Measurements from ENCODE around the gene ARHGAP26. TPM values are rescaled to one million over a fixed set of nuclear protein-coding genes. Genes with fewer than 3 reads are reported as not detected.

The ARHGAP26 gene
- total and polyA plus RNA-seq, 2 experiments from 2014 or later = 9.5 to 16.8 TPM

DNA sequence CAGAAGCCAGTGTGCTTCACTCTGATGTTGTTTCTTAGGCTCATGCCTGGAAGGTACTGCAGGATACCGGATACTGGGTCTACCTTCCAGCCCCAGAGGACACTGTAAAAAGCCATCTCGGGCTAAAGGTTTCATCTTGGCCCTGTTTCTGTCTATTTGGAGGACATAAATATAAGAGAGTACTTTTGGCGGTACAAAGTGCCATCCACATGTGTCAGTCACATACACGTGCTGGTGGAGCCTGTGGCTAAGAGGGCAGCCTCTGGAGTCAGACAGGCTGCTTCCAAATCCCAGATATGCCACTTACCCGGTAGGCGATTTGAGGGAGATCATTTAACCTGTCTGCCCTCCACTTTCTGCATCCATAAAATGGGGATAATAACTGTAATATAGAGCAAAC is 472.9 kb downstream of the ARHGAP26 start:
- TF ChIP-seq, protein P1, sequence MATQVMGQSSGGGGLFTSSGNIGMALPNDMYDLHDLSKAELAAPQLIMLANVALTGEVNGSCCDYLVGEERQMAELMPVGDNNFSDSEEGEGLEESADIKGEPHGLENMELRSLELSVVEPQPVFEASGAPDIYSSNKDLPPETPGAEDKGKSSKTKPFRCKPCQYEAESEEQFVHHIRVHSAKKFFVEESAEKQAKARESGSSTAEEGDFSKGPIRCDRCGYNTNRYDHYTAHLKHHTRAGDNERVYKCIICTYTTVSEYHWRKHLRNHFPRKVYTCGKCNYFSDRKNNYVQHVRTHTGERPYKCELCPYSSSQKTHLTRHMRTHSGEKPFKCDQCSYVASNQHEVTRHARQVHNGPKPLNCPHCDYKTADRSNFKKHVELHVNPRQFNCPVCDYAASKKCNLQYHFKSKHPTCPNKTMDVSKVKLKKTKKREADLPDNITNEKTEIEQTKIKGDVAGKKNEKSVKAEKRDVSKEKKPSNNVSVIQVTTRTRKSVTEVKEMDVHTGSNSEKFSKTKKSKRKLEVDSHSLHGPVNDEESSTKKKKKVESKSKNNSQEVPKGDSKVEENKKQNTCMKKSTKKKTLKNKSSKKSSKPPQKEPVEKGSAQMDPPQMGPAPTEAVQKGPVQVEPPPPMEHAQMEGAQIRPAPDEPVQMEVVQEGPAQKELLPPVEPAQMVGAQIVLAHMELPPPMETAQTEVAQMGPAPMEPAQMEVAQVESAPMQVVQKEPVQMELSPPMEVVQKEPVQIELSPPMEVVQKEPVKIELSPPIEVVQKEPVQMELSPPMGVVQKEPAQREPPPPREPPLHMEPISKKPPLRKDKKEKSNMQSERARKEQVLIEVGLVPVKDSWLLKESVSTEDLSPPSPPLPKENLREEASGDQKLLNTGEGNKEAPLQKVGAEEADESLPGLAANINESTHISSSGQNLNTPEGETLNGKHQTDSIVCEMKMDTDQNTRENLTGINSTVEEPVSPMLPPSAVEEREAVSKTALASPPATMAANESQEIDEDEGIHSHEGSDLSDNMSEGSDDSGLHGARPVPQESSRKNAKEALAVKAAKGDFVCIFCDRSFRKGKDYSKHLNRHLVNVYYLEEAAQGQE (IDR thresholded peaks at IDR 0.05; ENCODE audit: unreplicated experiment) = no peak
- TF ChIP-seq STAT1 (IDR thresholded peaks at IDR 0.05; ENCODE audit: unreplicated experiment) = no peak
- no peak for TF ChIP-seq POLR2AphosphoS5 (IDR thresholded peaks at IDR 0.05; ENCODE audit: low read depth)
- Histone ChIP-seq H3K4me1 (ENCODE audit: insufficient read depth) (no peaks in the 10 kb centered on the region), H3K27me3 (ENCODE audit: insufficient read depth) (no peaks in the 10 kb centered on the region), H3K27ac (ENCODE audit: low read depth) (no peak overlapping the region), H3K79me2 (replicated peaks; ENCODE audit: insufficient read depth) (no peaks in the 10 kb centered on the region), H3K9me2 (ENCODE audit: insufficient read depth) (0 out of 2 replicates have a peak, but pooled peaks cover 3% of the 10 kb centered on the region), H4K20me1 (replicated peaks; ENCODE audit: insufficient read depth) (no peaks in the 10 kb centered on the region), H3K4me3 (no peak overlapping the region), H3F3A (replicated peaks; ENCODE audit: low read depth) (no peaks in the 10 kb centered on the region), H2AFZ (no peak overlapping the region), H3K36me3 (ENCODE audit: insufficient read depth) (no peaks in the 10 kb centered on the region), H3K4me2 (no peak overlapping the region)
- Mint-ChIP-seq H3K36me3 (ENCODE audit: low read depth) (no peaks in the 10 kb centered on the region), H3K9me3 (no peaks in the 10 kb centered on the region; the same call in 1 of the 3 replicates), H3K4me3 (no peak overlapping the region), H3K4me1 (peaks cover 4% of the 10 kb centered on the region; the same call in 2 of the 3 replicates), H3K27ac (no peak overlapping the region), H3K27me3 (ENCODE audit: insufficient read depth, low read depth, poor library complexity) (peaks cover 5% of the 10 kb centered on the region)
- DNase-seq (ENCODE audit: low spot score) = no peak
- no peak for ATAC-seq

DNA sequence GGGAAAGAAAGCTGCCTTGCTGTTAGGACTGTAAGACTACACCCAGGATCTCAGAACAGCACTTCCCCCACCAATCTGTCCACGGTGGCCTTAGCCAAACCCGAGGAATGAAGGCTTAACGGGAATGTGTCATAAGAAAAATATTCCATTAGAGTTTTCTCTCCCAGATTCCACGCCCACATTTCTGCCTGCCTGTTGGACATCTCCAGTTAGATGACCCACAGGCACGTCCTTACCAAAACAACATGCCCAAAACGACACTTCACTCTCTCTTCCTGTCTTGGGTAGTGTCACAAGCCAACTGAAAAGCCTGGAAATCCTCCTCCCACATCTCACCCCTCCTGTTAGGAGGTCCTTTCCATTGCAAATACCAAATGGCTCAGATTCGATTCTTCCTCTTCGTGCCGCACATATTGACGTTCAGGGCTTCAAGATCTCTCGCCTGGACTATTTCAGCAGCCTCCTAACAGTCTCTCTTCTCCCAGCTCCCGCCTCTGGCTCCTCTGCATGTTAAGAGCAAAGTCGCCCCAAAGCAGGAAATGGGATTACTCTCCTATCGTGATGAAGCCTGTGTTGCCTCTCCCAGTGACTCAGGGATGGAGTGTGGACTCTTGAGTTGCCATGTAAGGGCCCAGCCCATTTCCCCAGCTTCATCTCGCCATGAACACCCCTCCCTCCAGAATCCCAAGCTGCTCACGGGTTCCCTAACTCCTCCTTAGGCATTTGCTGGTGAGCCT is 474.0 kb downstream of the ARHGAP26 start:
- Histone ChIP-seq H2AFZ (no peak overlapping the region), H3K79me2 (replicated peaks; ENCODE audit: insufficient read depth) (no peaks in the 10 kb centered on the region), H3K4me2 (no peak overlapping the region), H3K36me3 (ENCODE audit: insufficient read depth) (no peaks in the 10 kb centered on the region), H3K4me1 (ENCODE audit: insufficient read depth) (no peaks in the 10 kb centered on the region), H4K20me1 (replicated peaks; ENCODE audit: insufficient read depth) (no peaks in the 10 kb centered on the region), H3K9me2 (ENCODE audit: insufficient read depth) (0 out of 2 replicates have a peak, but pooled peaks cover 5% of the 10 kb centered on the region), H3K27ac (ENCODE audit: low read depth) (no peak overlapping the region), H3K4me3 (no peak overlapping the region), H3K27me3 (ENCODE audit: insufficient read depth) (no peaks in the 10 kb centered on the region), H3F3A (replicated peaks; ENCODE audit: low read depth) (no peaks in the 10 kb centered on the region)
- Mint-ChIP-seq H3K4me1 (peaks cover 4% of the 10 kb centered on the region; the same call in 2 of the 3 replicates), H3K9me3 (no peaks in the 10 kb centered on the region; the same call in 1 of the 3 replicates), H3K27me3 (ENCODE audit: insufficient read depth, low read depth, poor library complexity) (peaks cover 6% of the 10 kb centered on the region), H3K36me3 (ENCODE audit: low read depth) (no peaks in the 10 kb centered on the region), H3K4me3 (no peak overlapping the region), H3K27ac (no peak overlapping the region)
- TF ChIP-seq EZH2phosphoT487 (IDR thresholded peaks at IDR 0.05; ENCODE audit: unreplicated experiment) = no peak
- TF ChIP-seq, protein P2, sequence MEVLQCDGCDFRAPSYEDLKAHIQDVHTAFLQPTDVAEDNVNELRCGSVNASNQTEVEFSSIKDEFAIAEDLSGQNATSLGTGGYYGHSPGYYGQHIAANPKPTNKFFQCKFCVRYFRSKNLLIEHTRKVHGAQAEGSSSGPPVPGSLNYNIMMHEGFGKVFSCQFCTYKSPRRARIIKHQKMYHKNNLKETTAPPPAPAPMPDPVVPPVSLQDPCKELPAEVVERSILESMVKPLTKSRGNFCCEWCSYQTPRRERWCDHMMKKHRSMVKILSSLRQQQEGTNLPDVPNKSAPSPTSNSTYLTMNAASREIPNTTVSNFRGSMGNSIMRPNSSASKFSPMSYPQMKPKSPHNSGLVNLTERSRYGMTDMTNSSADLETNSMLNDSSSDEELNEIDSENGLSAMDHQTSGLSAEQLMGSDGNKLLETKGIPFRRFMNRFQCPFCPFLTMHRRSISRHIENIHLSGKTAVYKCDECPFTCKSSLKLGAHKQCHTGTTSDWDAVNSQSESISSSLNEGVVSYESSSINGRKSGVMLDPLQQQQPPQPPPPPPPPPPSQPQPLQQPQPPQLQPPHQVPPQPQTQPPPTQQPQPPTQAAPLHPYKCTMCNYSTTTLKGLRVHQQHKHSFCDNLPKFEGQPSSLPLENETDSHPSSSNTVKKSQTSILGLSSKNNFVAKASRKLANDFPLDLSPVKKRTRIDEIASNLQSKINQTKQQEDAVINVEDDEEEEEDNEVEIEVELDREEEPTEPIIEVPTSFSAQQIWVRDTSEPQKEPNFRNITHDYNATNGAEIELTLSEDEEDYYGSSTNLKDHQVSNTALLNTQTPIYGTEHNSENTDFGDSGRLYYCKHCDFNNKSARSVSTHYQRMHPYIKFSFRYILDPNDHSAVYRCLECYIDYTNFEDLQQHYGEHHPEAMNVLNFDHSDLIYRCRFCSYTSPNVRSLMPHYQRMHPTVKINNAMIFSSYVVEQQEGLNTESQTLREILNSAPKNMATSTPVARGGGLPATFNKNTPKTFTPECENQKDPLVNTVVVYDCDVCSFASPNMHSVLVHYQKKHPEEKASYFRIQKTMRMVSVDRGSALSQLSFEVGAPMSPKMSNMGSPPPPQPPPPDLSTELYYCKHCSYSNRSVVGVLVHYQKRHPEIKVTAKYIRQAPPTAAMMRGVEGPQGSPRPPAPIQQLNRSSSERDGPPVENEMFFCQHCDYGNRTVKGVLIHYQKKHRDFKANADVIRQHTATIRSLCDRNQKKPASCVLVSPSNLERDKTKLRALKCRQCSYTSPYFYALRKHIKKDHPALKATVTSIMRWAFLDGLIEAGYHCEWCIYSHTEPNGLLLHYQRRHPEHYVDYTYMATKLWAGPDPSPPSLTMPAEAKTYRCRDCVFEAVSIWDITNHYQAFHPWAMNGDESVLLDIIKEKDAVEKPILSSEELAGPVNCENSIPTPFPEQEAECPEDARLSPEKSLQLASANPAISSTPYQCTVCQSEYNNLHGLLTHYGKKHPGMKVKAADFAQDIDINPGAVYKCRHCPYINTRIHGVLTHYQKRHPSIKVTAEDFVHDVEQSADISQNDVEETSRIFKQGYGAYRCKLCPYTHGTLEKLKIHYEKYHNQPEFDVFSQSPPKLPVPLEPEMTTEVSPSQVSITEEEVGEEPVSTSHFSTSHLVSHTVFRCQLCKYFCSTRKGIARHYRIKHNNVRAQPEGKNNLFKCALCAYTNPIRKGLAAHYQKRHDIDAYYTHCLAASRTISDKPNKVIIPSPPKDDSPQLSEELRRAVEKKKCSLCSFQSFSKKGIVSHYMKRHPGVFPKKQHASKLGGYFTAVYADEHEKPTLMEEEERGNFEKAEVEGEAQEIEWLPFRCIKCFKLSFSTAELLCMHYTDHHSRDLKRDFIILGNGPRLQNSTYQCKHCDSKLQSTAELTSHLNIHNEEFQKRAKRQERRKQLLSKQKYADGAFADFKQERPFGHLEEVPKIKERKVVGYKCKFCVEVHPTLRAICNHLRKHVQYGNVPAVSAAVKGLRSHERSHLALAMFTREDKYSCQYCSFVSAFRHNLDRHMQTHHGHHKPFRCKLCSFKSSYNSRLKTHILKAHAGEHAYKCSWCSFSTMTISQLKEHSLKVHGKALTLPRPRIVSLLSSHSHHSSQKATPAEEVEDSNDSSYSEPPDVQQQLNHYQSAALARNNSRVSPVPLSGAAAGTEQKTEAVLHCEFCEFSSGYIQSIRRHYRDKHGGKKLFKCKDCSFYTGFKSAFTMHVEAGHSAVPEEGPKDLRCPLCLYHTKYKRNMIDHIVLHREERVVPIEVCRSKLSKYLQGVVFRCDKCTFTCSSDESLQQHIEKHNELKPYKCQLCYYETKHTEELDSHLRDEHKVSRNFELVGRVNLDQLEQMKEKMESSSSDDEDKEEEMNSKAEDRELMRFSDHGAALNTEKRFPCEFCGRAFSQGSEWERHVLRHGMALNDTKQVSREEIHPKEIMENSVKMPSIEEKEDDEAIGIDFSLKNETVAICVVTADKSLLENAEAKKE (CRISPR knock-in tag; IDR thresholded peaks at IDR 0.05) = no peak
- TF ChIP-seq, protein P3, sequence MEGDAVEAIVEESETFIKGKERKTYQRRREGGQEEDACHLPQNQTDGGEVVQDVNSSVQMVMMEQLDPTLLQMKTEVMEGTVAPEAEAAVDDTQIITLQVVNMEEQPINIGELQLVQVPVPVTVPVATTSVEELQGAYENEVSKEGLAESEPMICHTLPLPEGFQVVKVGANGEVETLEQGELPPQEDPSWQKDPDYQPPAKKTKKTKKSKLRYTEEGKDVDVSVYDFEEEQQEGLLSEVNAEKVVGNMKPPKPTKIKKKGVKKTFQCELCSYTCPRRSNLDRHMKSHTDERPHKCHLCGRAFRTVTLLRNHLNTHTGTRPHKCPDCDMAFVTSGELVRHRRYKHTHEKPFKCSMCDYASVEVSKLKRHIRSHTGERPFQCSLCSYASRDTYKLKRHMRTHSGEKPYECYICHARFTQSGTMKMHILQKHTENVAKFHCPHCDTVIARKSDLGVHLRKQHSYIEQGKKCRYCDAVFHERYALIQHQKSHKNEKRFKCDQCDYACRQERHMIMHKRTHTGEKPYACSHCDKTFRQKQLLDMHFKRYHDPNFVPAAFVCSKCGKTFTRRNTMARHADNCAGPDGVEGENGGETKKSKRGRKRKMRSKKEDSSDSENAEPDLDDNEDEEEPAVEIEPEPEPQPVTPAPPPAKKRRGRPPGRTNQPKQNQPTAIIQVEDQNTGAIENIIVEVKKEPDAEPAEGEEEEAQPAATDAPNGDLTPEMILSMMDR (conservative IDR thresholded peaks at IDR 0.05; ENCODE audit: low read depth in 2 of 2) = no peak
- ATAC-seq = no peak
- DNase-seq (ENCODE audit: low spot score) = no peak

All from GM23338 (cell line).